ENCODE results near the gene VPS72.
A peak's percentile ranks its signal among the peaks of the same experiment; 100 is the strongest.

GRCh38 chr1:151196292-151196800 is 6.3 kb upstream of the VPS72 start:
- TF ChIP-seq CTCF (IDR thresholded peaks at IDR 0.05) (peak; percentile 32 to 35), POLR2AphosphoS5 (IDR thresholded peaks at IDR 0.05) (no peak), POLR2A (IDR thresholded peaks at IDR 0.05) (no peak), EP300 (IDR thresholded peaks at IDR 0.05) (no peak)
